Keratinocyte (primary cell): ENCODE measurements around the gene ZFYVE28.

ENCODE experiments used
- CTCF ChIP-seq, 3 experiments: IDR thresholded peaks in 1 of 3; conservative IDR thresholded peaks in 1 of 3; optimal IDR thresholded peaks in 1 of 3; 2 replicates in 2 of 3; 3 replicates in 1 of 3; pipeline versions ENCODE3 to v1.5.1; 2011; ENCODE audit warnings: low read length in 3 of 3, mild to moderate bottlenecking in 3 of 3, moderate library complexity in 2 of 3, control low read depth in 1 of 3, inconsistent platforms in 1 of 3; ENCODE audit not compliant: insufficient read depth in 2 of 3; ENCODE audit errors: extremely low read depth in 1 of 3
- EZH2 ChIP-seq: IDR thresholded peaks from one replicate; pipeline ENCODE4 v1.6.1; 2012; ENCODE audit warnings: inconsistent platforms, mild to moderate bottlenecking, low read length, moderate library complexity

DNA sequence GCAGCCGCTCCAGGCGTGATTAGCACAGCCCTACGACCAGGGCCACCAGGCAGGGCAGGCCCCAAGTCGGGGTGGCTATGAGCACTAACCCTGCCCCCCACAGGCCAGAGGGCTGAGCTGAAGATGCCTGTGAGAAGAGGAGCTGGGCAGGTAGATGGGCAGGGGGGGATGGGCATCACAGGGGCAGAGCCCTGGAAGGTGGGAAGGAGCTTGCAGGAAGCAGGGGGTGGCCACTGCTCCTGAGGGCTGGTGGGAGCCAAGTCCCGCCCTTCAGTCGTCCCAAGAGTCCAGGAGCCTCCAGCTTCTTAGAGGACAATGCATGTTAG is 149.3 kb downstream of the ZFYVE28 start:
- TF ChIP-seq CTCF (optimal IDR thresholded peaks at IDR 0.05 in 1 of 3, IDR thresholded peaks at IDR 0.05 in 1 of 3, conservative IDR thresholded peaks at IDR 0.05 in 1 of 3; ENCODE audit: extremely low read depth in 1 of 3, insufficient read depth in 2 of 3, low read length in 3 of 3) (no peak), EZH2 (no peak)
